Erythroblast (primary cell): Measurements from ENCODE around the gene TTF2.

ENCODE experiments used
- GATA1 ChIP-seq: IDR thresholded peaks from 2 replicates; pipeline ENCODE4 v1.6.1; 2011; ENCODE audit warnings: low read depth, mild to moderate bottlenecking, control low read depth, low read length, moderate library complexity
- POLR2A ChIP-seq: IDR thresholded peaks from 2 replicates; pipeline ENCODE4 v1.6.1; 2011; ENCODE audit warnings: mild to moderate bottlenecking, low read length

DNA sequence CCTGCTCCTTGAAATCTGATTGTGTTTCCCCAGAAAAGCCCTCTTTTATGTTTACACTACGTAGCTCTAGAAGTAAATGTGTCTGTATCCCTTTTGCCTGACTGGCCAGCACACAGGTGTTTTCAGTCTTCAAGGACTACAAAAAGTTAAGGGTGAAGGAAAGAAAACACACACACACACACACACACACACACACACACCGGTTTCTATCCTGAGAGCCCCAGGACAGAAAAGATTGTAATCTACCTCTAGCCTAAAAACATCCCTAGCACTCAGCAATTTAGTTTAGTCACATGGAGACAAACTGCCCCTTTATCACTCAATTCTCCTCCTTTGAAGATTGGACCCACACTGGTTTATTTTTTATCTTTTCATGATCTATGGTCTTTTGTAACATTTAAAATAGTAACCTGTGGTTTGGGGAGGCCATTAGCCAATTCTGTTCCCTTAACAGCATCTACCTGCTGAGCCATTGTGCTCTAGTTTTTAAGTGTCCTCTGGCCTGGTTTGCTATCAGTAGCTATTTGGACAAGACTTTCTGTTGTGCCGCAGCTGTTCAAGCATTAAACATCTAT lies 77.2 kb downstream of the TTF2 start:
- TF ChIP-seq POLR2A (no peak), GATA1 (no peak)
